ENCODE measurements around the gene ZNF652.

ZNF652 gene

GRCh38 chr17:49383060-49383459 lies 21.0 kb upstream of the ZNF652 start:
- Histone ChIP-seq H3K27ac (no peak overlapping the region), H3K4me3 (ENCODE audit: low read depth in 1 of 2, low read length in 1 of 2) (no peak overlapping the region), H3K27me3 (no peaks in the 10 kb centered on the region), H3K4me1 (ENCODE audit: control insufficient read depth in 1 of 2, insufficient read depth in 1 of 2, low read depth in 1 of 2, low read length in 1 of 2) (peaks cover 30 to 31% of the 10 kb centered on the region in 2 experiments), H3K9me3 (no peaks in the 10 kb centered on the region), H3K36me3 (no peaks in the 10 kb centered on the region)
- TF ChIP-seq, protein P1, sequence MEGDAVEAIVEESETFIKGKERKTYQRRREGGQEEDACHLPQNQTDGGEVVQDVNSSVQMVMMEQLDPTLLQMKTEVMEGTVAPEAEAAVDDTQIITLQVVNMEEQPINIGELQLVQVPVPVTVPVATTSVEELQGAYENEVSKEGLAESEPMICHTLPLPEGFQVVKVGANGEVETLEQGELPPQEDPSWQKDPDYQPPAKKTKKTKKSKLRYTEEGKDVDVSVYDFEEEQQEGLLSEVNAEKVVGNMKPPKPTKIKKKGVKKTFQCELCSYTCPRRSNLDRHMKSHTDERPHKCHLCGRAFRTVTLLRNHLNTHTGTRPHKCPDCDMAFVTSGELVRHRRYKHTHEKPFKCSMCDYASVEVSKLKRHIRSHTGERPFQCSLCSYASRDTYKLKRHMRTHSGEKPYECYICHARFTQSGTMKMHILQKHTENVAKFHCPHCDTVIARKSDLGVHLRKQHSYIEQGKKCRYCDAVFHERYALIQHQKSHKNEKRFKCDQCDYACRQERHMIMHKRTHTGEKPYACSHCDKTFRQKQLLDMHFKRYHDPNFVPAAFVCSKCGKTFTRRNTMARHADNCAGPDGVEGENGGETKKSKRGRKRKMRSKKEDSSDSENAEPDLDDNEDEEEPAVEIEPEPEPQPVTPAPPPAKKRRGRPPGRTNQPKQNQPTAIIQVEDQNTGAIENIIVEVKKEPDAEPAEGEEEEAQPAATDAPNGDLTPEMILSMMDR (IDR thresholded peaks at IDR 0.05), result no peak

- no peak overlapping the region for H3K27ac ChIP-seq
- no peaks in the 10 kb centered on the region for H3K9me3 ChIP-seq
- no peaks in the 10 kb centered on the region for H3K27me3 ChIP-seq
- TF ChIP-seq, protein P1 (IDR thresholded peaks at IDR 0.05), result no peak
- H3K4me3 ChIP-seq (ENCODE audit: low read depth in 1 of 2, low read length in 1 of 2), result no peak overlapping the region
- no peaks in the 10 kb centered on the region for H3K36me3 ChIP-seq
- peaks cover 25 to 26% of the 10 kb centered on the region in 2 experiments for H3K4me1 ChIP-seq (ENCODE audit: control insufficient read depth in 1 of 2, insufficient read depth in 1 of 2, low read depth in 1 of 2, low read length in 1 of 2)
These were observed 20.5 kb upstream of the ZNF652 start for GRCh38 chr17:49382556-49382955.

- Histone ChIP-seq H3K36me3 (no peaks in the 10 kb centered on the region), H3K27ac (no peak overlapping the region), H3K4me3 (ENCODE audit: low read depth in 1 of 2, low read length in 1 of 2) (no peak overlapping the region), H3K9me3 (no peaks in the 10 kb centered on the region), H3K27me3 (no peaks in the 10 kb centered on the region), H3K4me1 (ENCODE audit: control insufficient read depth in 1 of 2, insufficient read depth in 1 of 2, low read depth in 1 of 2, low read length in 1 of 2) (peaks cover 18 to 21% of the 10 kb centered on the region in 2 experiments)
- TF ChIP-seq, protein P1 (IDR thresholded peaks at IDR 0.05), result no peak
These were observed 19.7 kb upstream of the ZNF652 start for GRCh38 chr17:49381793-49382192.

DNA sequence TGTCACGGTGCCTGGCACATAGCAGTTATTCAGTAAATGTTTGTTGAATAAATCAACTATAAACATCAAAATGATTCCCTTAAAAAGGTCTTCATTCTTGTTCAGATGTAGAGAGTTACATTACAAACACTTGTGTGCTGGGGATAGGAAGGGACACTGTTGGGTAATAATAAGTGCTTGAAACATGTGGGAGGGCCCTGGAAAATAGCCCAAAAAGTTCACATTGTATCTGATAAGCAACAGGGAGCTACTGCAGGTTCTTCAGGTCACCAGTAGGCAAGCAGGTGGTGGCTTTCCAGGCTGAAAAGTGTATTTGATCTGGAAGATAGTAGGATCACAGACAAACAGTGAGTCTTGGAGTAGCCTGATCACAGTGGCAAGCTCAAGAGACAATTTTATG lies 19.0 kb upstream of the ZNF652 start:
- H3K27me3 ChIP-seq, result no peaks in the 10 kb centered on the region
- H3K36me3 ChIP-seq, result no peaks in the 10 kb centered on the region
- no peaks in the 10 kb centered on the region for H3K9me3 ChIP-seq
- peaks cover 18 to 21% of the 10 kb centered on the region in 2 experiments for H3K4me1 ChIP-seq (ENCODE audit: control insufficient read depth in 1 of 2, insufficient read depth in 1 of 2, low read depth in 1 of 2, low read length in 1 of 2)
- H3K4me3 ChIP-seq (ENCODE audit: low read depth in 1 of 2, low read length in 1 of 2), result no peak overlapping the region
- no peak overlapping the region for H3K27ac ChIP-seq
- TF ChIP-seq, protein P1 (IDR thresholded peaks at IDR 0.05), result no peak

GRCh38 chr17:49379926-49380325 lies 17.9 kb upstream of the ZNF652 start:
- TF ChIP-seq, protein P1 (IDR thresholded peaks at IDR 0.05), result no peak

GRCh38 chr17:49378311-49378710 lies 16.3 kb upstream of the ZNF652 start:
- H3K27me3 ChIP-seq, result no peaks in the 10 kb centered on the region
- H3K36me3 ChIP-seq, result no peaks in the 10 kb centered on the region
- no peak overlapping the region for H3K4me3 ChIP-seq (ENCODE audit: low read depth in 1 of 2, low read length in 1 of 2)
- TF ChIP-seq, protein P1 (IDR thresholded peaks at IDR 0.05), result no peak
- peaks cover 18 to 21% of the 10 kb centered on the region in 2 experiments for H3K4me1 ChIP-seq (ENCODE audit: control insufficient read depth in 1 of 2, insufficient read depth in 1 of 2, low read depth in 1 of 2, low read length in 1 of 2)
- no peaks in the 10 kb centered on the region for H3K9me3 ChIP-seq
- no peak overlapping the region for H3K27ac ChIP-seq

More at GRCh38 chr17:49379926-49380325, 17.9 kb upstream of the ZNF652 start:
- no peaks in the 10 kb centered on the region for H3K27me3 ChIP-seq
- H3K9me3 ChIP-seq, result no peaks in the 10 kb centered on the region
- H3K4me1 ChIP-seq (ENCODE audit: control insufficient read depth in 1 of 2, insufficient read depth in 1 of 2, low read depth in 1 of 2, low read length in 1 of 2), result peaks cover 18 to 21% of the 10 kb centered on the region in 2 experiments
- peak overlapping the region; percentile 22 for H3K27ac ChIP-seq
- no peak overlapping the region for H3K4me3 ChIP-seq (ENCODE audit: low read depth in 1 of 2, low read length in 1 of 2)
- H3K36me3 ChIP-seq, result no peaks in the 10 kb centered on the region
